HUES48 (cell line): ENCODE data around the gene EEPD1.
"Not testable (repeated sequence)": the region's sequence is repeated elsewhere in the genome, so short reads cannot be mapped to it uniquely, and the experiment has no call there.

ENCODE experiments used
- H3K27ac ChIP-seq: one replicate; pipeline ENCODE4 v1.7.0; 2013; ENCODE audit warnings: low read depth, low read length, inconsistent platforms
- H3K27me3 ChIP-seq: 2 replicates; pipeline ENCODE4 v1.6.1; 2013; ENCODE audit warnings: mild to moderate bottlenecking, low read length; ENCODE audit not compliant: control insufficient read depth, insufficient read depth
- H3K36me3 ChIP-seq: 2 replicates; pipeline ENCODE4 v1.6.1; 2013; ENCODE audit warnings: low read length; ENCODE audit not compliant: control insufficient read depth, insufficient read depth
- H3K4me1 ChIP-seq: 2 replicates; pipeline ENCODE4 v1.6.1; 2013; ENCODE audit warnings: mild to moderate bottlenecking, low read length; ENCODE audit not compliant: control insufficient read depth, insufficient read depth
- H3K4me3 ChIP-seq: 2 replicates; pipeline ENCODE4 v1.5.1; 2013; ENCODE audit warnings: mild to moderate bottlenecking, low read depth, low read length
- H3K9ac ChIP-seq: 2 replicates; pipeline ENCODE4 v1.6.1; 2013; ENCODE audit warnings: mild to moderate bottlenecking, low read depth, low read length, moderate library complexity
- H3K9me3 ChIP-seq: 2 replicates; pipeline ENCODE4 v1.6.1; 2013; ENCODE audit warnings: low read length; ENCODE audit not compliant: control insufficient read depth, insufficient read depth

EEPD1 gene

DNA sequence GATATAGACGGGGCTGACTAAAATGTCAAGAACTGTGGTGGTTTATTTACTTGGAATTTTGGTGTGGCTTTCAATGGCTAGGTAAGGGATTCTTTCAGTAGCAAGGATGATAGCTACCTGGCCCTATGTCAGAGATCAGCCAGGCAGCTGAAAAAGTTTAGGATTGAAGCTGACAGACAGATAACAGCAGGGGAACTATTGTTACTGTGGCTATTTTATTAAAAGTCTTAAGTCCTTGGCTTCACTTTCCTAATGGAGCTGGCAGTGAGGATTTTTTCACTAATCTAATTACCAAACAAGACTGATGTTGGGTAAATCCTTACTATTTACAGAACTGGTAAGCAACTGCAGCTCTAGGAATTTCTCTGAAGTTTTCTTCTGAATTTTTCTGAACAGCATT, 164.2 kb downstream of the EEPD1 start:
- H3K9ac ChIP-seq, result no peak overlapping the region
- H3K4me1 ChIP-seq, result 0 out of 2 replicates have a peak, but pooled peaks cover 6% of the 10 kb centered on the region

DNA sequence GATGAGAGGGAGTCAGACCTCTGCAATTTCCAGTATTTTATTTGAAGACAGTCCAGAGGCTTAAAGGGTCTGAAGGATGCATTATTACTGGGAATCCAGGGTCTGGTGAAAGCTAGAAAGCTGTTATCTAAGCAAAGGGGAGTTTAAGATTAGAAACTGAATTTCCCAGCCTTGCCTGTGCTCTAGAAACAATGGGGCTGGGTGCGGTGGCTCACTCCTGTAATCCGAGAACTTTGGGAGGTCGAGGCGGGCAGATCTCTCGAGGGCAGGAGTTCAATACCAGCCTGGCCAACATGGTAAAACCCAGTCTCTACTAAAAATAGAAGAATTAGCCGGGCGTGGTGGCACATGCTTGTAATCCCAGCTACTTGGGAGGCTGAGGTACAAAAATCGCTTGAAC, 165.1 kb downstream of the EEPD1 start:
- Histone ChIP-seq H3K27me3 (no peaks in the 10 kb centered on the region), H3K36me3 (no peaks in the 10 kb centered on the region), H3K9ac (no peak overlapping the region), H3K27ac (no peak overlapping the region), H3K4me3 (no peak overlapping the region), H3K9me3 (peaks cover 9% of the 10 kb centered on the region; the same call in 1 of the 2 replicates), H3K4me1 (0 out of 2 replicates have a peak, but pooled peaks cover 6% of the 10 kb centered on the region)

More for the DNA sequence above, 164.2 kb downstream of the EEPD1 start:
- Histone ChIP-seq H3K27ac (peak overlapping the region; percentile 11), H3K27me3 (no peaks in the 10 kb centered on the region), H3K9me3 (peaks cover 9% of the 10 kb centered on the region; the same call in 1 of the 2 replicates), H3K4me3 (no peak overlapping the region), H3K36me3 (no peaks in the 10 kb centered on the region)

DNA sequence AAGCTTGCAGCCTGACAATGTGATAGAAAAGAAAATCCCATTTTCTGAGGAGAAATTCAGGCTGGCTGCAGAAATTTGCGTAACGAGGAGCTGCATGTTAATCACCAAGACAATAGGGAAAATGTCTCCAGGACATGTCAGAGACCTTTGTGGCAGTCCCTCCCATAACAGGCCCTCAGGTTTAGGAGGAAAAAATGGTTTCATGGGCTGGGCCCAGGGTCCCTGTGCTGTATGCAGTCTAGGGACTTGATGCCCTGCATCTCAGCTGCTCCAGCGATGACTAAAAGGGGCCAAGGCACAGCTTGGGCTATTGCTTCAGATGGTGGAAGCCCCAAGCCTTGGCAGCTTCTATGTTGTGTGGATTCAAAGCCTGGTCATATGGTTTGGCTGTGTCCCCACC, 168.2 kb downstream of the EEPD1 start:
- not testable (repeated sequence) for H3K9ac ChIP-seq, H3K36me3 ChIP-seq, H3K27ac ChIP-seq, H3K4me1 ChIP-seq, H3K4me3 ChIP-seq, H3K9me3 ChIP-seq, H3K27me3 ChIP-seq

DNA sequence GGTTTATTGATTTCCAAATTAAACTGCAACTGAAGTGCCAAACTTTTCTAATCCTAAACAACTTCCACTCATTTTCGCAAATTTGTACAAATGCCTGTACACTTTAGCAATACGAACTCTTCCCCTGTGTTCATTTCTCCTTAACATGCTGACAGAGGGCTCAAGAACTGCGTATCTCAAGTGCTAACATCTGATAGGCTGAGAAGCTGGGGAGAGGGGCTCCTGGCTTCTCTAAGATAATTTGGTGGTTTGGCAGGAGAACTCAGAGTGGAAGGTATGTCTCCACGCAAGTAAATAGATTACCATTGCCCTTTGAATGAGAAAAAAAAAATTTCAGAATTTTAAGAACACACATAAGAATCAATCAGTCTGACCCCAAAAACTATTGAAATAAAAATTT, 183.3 kb downstream of the EEPD1 start:
- Histone ChIP-seq H3K27ac (no peak overlapping the region), H3K9me3 (no peaks in the 10 kb centered on the region), H3K4me1 (no peaks in the 10 kb centered on the region), H3K27me3 (no peaks in the 10 kb centered on the region), H3K36me3 (no peaks in the 10 kb centered on the region), H3K4me3 (no peak overlapping the region), H3K9ac (no peak overlapping the region)

DNA sequence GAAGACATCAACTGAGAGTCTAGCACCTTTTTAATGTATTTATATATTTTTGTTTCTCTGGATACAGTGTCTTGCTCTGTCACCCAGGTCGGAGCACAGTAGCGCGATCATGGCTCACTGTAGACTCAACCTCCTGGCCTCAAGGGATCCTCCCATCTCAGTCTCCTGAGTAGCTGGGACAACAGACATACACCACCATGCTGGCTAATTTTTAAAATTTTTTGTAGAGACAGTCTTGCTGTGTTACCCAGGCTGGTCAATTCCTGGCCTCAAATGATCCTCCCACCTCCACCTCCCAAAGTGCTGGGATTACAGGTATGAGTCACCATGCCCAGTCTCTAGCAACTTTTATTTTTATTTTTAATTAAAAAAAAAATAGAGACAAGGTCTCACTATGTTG, 185.2 kb downstream of the EEPD1 start:
- H3K9ac ChIP-seq, result no peak overlapping the region
- no peaks in the 10 kb centered on the region for H3K9me3 ChIP-seq
- no peaks in the 10 kb centered on the region for H3K4me1 ChIP-seq
- H3K4me3 ChIP-seq, result no peak overlapping the region
- H3K27me3 ChIP-seq, result no peaks in the 10 kb centered on the region
- no peak overlapping the region for H3K27ac ChIP-seq
- H3K36me3 ChIP-seq, result no peaks in the 10 kb centered on the region

DNA sequence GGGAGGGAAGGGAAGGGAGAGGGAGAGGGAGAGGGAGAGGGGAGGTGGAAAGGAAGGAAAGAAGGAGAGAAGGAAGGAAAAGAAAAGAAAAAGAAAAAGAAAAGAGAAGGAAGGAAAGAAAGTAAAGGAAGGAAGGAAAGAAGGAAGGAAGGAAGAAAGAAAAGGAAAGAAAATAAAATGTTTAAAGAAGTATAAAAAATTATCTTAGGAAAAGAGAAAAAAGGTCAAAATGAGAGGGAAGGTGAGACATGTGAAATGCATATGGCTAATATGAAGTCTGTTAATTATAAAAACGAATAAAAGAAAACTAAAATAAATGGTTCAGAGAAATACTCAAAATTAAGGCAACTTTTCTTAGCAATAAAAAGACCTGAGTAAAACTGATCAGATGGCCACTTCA, 190.5 kb downstream of the EEPD1 start:
- Histone ChIP-seq H3K9me3 (no peaks in the 10 kb centered on the region), H3K9ac (no peak overlapping the region), H3K36me3 (no peaks in the 10 kb centered on the region), H3K27me3 (no peaks in the 10 kb centered on the region), H3K4me3 (no peak overlapping the region), H3K4me1 (peaks cover 4% of the 10 kb centered on the region; the same call in 1 of the 2 replicates), H3K27ac (no peak overlapping the region)

DNA sequence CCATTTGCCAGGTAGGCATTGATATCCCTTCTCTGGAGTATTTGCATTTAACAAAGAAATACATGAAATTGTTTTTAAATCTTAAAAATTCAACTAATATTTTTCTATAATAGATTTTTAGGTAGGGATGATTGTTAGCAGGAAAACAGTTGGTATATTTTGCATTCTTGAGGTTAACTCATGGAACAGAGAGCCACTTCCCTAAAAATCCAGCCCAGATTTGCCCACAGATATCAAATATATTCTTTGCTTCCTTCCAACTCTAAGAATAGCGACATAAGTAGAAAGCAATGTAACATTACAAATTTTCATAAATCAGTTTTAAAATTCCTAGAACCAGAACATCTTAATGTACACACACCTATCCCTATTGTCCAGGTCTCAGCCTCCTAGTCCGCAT, 191.6 kb downstream of the EEPD1 start:
- no peak overlapping the region for H3K4me3 ChIP-seq
- no peak overlapping the region for H3K9ac ChIP-seq
- H3K9me3 ChIP-seq, result no peaks in the 10 kb centered on the region
- H3K27ac ChIP-seq, result no peak overlapping the region
- H3K27me3 ChIP-seq, result no peaks in the 10 kb centered on the region
- no peaks in the 10 kb centered on the region for H3K36me3 ChIP-seq
- H3K4me1 ChIP-seq, result peaks cover 13% of the 10 kb centered on the region

DNA sequence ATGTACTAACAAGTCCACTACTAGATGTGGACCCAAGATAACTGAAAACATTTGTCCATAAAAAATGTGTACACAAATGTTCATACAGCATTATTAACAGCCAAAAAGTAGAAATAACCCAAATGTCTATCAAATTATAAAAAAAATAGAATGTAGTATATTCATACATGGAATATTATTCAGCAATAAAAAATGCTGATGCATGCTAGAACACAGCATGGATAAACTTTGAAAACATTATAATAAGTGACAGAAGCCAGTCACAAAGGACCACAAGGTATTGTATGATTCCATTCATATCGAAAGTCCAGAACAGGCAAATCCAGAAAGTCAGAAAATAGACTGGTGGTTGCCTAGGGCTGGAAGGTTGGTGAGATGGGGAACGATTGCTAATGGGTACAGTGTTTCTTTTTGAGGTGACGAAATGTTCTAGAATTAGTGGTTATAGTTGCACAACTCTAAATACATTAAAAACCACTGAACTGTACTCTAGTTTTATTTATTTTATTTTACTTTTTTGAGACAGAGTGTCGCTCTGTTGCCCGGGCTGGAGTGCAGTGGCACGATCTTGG, 193.3 kb downstream of the EEPD1 start:
- peaks cover 17% of the 10 kb centered on the region for H3K4me1 ChIP-seq
- H3K27me3 ChIP-seq, result no peaks in the 10 kb centered on the region
- no peak overlapping the region for H3K9ac ChIP-seq
- no peaks in the 10 kb centered on the region for H3K9me3 ChIP-seq
- H3K4me3 ChIP-seq, result no peak overlapping the region
- H3K27ac ChIP-seq, result no peak overlapping the region
- no peaks in the 10 kb centered on the region for H3K36me3 ChIP-seq

DNA sequence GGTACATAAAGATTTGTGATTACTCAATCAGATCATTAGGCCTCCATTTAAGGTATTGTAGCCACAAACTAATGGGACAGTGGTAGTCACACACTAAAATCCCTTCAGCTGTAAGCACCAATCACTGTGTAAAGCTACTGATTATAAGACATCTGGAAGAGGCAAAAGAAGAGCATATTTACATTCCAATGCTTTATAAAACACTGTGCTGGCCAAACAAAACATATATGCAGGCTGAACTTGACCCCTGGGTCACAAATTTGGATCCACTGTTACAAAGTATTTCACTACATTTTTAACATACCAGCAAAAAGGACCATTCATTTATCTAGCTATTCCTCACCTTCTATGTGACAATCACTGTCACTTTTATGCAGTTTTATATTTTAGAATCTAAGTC, 195.2 kb downstream of the EEPD1 start:
- H3K36me3 ChIP-seq, result no peaks in the 10 kb centered on the region
- H3K9me3 ChIP-seq, result no peaks in the 10 kb centered on the region
- H3K27me3 ChIP-seq, result no peaks in the 10 kb centered on the region
- H3K9ac ChIP-seq, result no peak overlapping the region
- peaks cover 17% of the 10 kb centered on the region for H3K4me1 ChIP-seq
- H3K27ac ChIP-seq, result no peak overlapping the region
- H3K4me3 ChIP-seq, result no peak overlapping the region

DNA sequence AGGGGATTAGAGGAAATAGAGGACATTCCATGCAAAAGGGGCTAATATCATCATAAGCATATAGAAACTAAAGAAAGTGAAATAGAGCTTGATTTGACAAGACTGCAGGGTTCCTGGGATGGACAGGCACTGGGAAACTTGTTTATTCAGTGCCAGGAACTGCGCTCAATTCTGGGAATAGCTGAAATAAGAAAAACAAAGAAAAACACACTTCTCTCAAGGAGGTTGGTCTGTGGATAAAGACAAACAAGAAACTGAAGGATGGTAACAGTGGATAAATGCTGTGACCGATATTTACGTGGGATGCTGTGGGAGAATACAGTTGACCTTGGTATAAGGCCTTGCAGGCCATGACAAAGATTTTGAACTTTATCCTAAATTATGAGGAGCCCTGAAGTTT, 195.7 kb downstream of the EEPD1 start:
- Histone ChIP-seq H3K9me3 (no peaks in the 10 kb centered on the region), H3K9ac (no peak overlapping the region)

DNA sequence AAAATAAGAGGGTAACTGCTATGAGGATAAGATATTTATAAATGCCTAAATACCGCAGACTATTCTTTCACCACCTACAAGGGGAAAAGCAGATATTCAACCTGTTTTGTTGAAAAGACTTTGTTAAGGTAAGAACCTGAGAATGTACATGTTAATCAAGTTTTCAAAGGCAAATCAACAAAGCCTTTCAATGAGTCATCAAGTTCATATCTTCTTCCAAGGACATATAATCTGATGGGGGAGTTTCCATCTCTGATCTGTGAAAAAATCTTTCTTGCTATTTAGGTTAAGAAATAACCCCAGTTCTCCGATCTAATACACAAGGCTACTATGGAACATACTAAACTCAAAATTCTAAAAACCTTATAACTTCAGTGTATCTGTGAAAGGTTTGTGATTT, 196.6 kb downstream of the EEPD1 start:
- H3K4me3 ChIP-seq, result no peak overlapping the region
- H3K4me1 ChIP-seq, result peaks cover 17% of the 10 kb centered on the region
- H3K27me3 ChIP-seq, result no peaks in the 10 kb centered on the region
- no peak overlapping the region for H3K9ac ChIP-seq
- H3K9me3 ChIP-seq, result no peaks in the 10 kb centered on the region
- H3K36me3 ChIP-seq, result no peaks in the 10 kb centered on the region
- H3K27ac ChIP-seq, result no peak overlapping the region

More for the DNA sequence above, 195.7 kb downstream of the EEPD1 start:
- Histone ChIP-seq H3K27ac (no peak overlapping the region), H3K27me3 (no peaks in the 10 kb centered on the region), H3K36me3 (no peaks in the 10 kb centered on the region), H3K4me3 (no peak overlapping the region), H3K4me1 (peaks cover 17% of the 10 kb centered on the region)
